GM19043 (cell line): ENCODE data around the gene YPEL1.
"Not testable (repeated sequence)": the region's sequence is repeated elsewhere in the genome, so short reads cannot be mapped to it uniquely, and the experiment has no call there.

Source experiments
- ATAC-seq: cut with Tn5 transposase; IDR thresholded peaks from one replicate; pipeline ENCODE4 v1.9.1; 2021; ENCODE audit warnings: low read depth; ENCODE audit not compliant: unreplicated experiment

YPEL1 gene

DNA sequence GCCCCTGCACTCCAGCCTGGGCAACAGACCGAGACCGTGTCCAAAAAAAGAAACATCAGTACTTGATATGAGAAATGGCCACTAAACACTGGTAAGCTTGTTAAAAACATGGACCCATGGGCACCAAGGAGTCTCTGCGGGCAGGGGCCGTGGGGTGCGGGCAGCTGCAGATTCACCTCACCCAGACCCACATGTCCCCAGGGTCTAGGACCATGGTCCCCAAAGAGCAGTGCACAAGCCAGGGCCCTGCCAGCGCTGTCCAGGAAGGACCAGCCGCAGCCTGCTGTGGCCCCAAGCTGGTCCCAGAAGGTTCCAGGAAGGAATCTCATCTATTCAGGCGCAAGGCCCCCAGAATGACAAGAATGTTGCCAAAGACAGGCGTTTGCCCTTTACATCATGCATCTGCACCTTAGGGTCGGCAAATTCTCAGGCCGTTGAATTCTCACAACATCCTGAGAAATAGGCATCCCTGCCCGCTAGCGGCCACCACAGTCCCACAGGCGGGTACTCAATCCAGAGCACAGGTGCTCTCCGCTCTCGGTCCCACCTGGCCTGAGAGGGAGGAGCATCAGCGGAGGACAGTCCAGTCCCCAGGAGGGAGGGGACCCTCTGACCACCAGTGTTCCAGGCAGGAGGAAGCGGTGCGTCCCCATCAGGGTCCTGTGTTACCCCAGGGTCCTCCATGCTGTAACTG is 9.5 kb downstream of the YPEL1 start:
- no peak for ATAC-seq

DNA sequence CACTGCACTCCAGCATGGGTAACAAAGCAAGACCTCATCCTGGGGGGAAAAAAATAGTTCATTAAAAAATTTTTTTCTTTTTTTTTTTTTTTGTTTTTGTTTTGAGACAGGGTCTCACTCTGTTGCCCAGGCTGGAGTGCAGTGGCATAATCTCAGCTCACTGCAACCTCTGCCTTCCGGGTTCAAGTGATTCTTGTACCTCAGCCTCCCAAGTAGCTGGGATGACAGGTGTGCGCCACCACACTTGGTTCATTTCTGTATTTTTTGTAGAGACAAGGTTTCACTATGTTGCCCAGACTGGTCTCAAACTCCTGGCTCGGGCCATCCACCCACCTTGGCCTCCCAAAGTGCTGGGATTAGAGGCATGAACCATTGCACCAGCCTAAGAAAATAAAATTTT is 11.1 kb downstream of the YPEL1 start:
- ATAC-seq, result not testable (repeated sequence)

DNA sequence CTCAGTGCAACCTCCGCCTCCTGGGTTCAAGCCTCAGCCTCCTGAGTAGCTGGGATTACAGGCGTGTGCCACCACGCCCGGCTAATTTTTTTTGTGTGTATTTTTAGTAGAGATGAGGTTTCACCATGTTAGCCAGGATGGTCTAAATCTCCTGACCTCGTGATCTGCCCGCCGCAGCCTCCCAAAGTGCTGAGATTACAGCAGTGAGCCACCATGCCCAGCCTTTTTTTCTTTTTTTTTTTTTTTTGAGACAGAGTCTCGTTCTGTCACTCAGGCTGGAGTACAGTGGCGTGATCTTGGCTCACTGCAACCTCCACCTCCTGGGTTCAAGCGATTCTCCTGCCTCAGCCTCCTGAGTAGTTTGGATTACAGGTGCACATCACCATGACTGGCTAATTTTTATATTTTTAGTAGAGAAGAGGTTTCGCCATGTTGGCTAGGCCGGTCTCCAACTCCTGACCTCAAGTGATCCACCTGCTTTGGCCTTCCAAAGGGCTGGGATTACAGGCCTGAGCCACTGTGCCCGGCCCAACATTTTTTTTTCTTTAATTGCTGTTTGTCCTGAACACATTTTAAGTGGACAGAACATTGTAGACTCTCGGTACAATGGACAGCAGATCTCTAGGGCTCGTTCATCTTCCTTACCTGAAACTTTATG is 14.3 kb downstream of the YPEL1 start:
- not testable (repeated sequence) for ATAC-seq

DNA sequence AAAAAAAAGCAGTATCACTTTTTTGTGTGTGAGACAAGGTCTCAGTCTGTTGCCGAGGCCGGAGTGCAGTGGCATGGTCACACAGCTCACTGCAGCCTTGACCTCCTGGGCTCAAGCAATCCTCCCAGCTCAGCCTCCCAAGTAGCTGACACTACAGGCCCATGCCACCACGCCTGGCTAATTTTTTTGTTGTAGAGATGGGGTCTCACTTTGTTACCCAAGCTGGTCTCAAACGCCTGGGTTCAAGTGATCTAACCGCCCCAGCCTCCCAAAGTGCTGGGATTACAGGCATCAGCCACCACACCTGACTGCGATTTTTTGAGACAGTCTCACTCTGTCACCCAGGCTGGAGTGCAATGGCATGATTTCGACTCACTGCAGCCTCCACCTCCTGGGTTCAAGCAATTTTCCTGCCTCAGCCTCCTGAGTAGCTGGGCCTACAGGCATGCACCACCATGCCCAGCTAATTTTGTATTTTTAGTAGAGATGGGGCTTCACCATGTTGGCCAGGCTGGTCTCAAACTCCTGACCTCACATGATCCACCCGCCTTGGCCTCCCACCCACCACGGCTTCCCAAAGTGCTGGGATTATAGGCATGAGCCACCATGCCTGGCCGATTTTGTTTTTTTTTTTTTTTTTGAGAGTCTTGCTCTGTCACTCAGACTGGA is 15.3 kb downstream of the YPEL1 start:
- not testable (repeated sequence) for ATAC-seq

DNA sequence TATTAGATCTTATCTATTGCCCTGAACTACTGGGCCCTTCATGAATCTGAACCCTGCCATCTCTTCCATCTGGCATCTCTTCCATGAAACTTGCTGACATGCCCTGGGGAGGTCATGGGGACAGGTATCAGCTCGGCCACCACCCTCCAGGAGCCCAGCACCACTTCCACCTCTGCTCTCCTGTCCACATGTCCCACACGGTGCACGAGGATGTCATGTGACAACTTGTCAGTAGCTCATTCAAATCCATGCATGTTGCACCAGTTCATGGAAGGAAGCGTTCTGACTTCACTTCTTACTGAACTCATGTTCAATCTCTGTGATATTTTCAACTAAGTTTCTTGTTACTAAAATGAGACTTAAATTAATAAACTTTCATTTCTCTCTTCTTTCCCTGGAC is 16.6 kb downstream of the YPEL1 start:
- no peak for ATAC-seq

DNA sequence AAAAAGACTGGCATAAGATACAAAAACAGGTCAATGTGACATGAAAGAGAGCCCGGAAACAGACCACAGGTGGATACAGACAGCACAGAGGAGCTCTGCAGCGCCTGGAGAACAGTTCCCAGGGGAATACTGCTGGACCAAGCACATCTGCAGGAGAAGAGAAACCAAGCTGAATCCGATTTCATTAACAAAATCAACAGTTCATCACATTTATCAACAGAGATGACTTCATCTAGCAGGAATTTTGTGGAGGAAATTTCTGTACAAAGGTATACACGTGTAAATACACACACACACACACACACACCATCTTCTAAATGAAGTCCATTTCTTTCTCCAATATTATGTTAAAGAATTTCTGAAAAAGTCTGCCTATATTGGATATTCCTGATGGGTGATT is 17.1 kb downstream of the YPEL1 start:
- no peak for ATAC-seq

DNA sequence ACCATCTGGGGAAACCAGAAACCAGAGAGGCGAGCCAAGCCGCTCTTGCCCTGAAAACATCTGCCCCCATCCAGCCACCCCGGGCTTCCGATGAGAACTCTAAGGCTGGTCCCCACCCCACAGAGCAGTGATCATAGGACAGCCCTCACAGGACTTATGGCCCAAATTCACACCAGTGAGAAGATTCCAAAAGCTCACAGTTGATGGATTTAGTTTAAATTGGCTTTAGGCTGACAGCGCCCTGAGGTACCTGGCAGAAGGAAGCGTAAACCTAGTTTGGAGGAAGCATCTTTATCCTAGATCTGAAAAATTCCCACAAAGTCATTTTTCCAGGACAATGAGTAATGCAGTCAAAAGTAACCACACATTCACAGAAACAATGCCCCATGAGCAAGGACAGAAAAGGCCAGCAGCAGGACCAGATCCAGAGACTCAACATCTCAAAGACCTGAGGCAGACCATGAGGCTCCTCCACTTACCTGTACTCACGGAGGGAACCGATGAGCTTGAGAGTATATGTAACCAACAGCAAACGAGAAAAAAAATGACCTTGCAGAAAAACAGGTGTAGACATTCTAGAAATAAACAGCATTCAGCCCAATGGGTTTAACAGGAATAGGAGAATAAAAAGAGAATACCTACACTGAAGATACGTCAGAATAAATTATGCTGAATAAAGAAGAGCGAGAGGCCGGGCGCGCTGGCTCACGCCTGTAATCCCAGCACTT is 19.0 kb downstream of the YPEL1 start:
- not testable (repeated sequence) for ATAC-seq

DNA sequence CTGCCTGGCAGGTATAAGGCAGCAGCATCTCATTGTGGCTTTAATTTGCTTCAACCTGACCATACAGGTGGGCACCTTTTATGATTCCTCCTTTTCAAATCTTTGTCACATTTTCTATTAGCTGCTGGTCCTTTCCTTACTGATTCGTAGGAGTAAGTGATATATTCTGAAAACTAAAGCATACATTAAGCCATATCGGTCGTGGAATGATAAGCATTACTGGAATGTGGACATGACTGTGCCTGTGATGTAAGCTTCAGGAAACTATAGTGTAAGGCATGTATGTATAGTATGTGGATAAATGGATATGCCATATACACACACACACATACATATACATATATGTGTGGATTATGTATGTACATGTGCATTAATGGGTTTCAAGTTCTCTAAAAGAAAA is 20.8 kb downstream of the YPEL1 start:
- ATAC-seq, result no peak

DNA sequence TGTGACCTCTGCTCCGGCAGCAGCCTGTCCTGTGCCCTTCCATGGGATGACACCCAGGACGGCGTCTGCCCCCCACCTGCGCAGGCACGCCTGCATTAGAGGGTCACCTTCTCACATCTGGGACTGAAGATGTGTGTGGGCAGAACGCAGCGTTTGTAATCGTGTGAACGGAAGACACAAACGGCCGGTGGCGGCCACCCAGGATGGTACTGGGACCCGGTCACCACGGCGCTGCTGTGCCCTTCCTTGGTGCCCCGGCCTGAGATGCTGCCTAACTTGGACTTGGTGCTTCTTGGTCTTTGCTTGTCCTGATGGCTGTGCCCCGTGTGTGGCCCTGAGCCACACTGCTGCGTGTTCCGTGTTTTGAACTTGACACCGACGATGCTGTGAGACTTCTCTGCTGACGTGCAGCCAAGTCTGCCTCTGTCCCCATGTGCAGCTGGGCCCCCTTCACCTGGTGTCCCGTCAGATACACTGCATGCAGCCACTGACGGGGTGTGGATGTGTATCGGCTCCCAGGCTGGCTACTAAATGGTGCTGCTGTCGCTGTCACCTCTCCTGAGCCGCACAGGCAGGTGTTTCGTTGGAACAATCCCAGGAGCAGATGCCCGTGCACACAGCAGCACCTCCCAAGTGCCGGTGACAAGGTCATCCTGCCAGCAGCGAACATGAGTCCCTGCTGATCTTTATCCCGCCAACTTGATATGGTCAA is 21.4 kb downstream of the YPEL1 start:
- no peak for ATAC-seq

DNA sequence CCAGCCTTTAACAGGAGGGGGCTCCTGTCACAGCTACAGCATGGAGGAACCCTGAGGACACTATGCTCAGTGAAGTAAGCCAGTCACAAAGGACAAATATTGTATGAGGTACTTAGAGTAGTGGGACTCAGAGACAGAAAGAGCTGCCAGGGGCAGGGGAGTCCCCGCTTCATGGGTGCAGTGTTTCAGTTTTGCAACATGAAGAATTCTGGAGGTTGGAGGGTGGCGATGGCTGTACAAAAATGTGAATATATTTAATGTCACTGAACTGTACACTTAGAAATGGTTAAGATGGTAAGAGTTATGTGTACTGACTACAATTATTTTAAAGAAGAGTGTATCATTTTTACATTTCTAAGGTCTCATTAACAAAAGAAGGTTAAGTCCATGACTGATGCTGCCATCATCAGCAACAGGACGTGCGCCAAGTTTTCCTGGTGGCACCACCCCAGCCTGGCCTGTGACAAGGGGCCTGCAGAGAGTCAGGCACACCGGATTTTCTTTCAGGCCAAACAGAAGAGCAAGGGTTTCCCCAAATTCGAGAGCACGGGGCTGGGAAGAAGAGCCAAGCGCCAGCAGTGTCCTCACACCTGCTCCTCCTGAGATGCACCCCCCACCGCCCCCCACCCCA is 22.1 kb downstream of the YPEL1 start:
- no peak for ATAC-seq

DNA sequence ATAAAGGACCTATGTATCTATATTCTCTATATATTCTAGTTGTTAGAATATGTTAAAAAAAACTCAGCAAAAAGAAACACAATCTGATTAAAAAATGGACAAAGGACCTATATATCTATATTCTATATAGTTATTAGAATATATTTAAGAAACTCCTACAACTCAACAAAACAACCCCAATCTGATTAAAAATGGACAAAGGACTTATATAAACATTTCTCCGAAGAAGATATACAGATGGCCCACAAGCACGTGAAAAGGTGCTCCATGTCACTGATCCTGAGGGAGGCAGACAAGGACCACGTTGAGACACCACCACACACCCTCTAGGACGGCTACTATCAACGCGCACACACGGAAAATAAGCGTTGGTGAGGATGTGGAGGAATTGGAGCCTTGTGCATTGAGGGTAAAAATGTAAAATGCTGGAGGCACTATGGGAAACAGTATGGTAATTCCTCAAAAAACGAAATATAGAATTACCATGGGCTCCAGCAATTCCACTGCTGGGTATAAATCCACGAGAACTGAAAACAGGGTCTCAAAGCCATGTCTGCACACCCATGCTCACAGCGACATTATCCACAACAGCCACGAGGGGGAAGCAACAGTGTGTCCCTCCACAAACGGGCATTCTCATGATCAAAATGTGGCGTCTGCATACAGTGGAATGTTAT is 22.7 kb downstream of the YPEL1 start:
- no peak for ATAC-seq

DNA sequence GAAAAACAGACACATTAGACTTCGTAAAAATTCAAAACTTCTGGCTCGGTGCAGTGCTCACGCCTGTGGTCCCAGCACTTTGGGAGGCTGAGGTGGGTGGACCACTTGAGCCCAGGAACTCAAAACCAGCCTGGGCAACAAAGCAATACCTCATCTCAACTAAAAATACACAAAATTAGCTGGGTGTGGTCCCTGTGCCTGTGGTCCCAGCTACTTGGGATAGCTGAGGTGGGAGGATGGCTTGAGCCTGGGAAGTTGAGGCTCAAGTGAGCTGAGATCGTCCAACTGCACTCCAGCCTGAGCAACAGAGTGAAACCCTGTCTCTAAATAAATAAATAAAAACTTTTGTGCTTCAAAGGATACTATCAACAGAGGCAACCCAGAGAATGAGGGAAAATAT is 23.7 kb downstream of the YPEL1 start:
- no peak for ATAC-seq

DNA sequence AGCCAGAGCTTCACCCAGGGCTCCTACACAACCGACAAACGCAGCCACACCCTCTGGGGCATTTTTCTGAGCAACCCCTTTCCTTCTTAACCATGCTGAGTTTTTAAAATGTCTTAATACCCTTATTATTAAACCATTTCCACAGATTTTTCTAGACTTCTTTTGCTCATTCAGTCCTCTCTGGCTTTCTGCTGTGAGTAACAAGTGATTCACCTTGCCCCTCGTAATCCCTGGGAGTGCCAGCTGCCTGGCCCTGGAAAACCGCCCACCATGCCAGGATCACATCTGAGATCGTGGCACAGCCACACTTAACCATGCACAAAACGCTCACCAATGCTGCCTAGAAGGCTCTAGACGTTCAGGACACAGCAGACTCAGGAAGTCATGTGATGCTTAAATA is 25.4 kb downstream of the YPEL1 start:
- ATAC-seq, result no peak

DNA sequence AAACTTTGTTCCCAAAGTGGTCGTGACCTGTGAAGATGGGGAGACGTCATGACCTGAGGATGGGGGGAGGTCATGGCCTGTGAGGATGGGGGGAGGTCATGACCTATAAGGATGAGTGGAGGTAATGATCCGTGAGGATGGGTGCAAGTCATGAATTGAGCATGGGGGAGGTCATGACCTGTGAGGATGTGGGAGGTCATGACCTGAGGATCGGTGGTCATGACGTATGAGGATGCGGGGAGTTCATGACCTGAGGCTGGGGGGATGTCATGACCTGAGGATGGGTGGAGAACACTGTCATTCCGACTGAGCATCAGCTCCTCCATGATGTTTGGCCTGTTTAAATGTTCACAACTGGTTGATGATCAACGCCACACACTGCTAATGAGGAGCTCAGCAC is 25.9 kb downstream of the YPEL1 start:
- no peak for ATAC-seq

DNA sequence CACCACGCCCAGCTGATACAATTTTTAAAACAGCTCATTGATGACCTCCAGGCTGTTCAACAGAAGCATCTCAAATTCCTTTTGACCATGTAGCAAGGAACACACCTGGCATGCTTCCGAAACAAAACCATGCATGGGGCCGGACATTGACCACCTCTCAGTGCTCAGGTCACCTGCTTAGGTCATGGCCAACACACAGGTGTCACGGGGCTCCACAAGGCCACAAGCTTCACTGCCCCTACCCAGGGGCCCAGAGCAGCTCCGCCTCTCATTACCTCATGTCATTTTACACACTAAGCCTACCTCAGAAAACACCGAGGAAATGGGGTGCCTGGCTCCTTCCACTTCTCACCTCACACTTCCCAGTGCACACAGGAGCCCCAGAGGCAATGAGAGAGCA is 26.6 kb downstream of the YPEL1 start:
- ATAC-seq, result no peak

DNA sequence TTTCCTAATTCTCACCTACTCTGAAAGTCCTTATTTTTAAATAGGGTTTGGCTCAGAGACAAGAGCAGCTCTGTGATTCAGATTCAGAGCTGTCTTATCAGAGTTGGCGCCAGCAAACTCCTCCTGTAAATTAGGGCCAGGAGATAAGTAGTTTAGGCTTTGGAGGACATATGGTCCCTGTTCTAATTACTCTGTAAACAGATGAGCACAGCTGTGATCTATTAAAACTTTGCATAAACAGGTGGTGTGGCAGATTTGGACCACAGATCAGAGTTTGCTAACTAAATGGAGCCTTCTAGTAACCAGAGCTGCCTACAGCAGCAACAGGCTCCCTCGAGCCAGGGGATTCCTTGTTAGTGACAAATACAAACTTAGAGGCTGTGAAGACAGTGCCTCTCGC is 27.9 kb downstream of the YPEL1 start:
- no peak for ATAC-seq

DNA sequence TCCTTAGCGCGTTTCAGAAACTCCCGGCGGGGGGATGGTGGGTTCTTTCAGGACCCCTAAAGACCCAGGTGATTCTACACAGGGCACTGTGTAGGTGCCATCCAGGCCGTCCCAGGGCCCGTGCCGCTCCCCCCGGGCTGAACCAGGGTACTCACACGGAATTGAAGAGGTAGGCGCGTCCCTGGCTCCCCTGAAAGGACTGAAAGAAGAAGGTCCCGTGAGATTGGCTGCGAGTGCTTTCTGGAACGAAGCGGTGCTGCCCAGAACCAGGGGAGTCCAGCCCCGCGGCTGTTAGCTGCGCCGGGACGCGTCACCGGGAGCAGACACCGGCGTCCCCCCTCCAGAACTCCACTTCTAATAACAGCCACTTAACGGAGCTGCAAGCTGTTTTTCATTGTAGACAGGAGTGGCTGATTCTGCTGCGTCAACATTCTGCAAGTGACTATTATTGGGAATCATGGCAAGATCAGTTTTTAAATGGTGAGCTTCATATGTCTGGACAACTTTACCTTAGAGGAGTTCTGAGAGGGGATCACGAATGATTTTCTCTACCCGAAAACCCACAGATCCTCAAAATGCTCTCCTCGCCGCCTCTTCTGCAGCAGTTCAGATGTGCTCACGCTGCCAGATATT is 31.8 kb downstream of the YPEL1 start:
- ATAC-seq, result no peak

DNA sequence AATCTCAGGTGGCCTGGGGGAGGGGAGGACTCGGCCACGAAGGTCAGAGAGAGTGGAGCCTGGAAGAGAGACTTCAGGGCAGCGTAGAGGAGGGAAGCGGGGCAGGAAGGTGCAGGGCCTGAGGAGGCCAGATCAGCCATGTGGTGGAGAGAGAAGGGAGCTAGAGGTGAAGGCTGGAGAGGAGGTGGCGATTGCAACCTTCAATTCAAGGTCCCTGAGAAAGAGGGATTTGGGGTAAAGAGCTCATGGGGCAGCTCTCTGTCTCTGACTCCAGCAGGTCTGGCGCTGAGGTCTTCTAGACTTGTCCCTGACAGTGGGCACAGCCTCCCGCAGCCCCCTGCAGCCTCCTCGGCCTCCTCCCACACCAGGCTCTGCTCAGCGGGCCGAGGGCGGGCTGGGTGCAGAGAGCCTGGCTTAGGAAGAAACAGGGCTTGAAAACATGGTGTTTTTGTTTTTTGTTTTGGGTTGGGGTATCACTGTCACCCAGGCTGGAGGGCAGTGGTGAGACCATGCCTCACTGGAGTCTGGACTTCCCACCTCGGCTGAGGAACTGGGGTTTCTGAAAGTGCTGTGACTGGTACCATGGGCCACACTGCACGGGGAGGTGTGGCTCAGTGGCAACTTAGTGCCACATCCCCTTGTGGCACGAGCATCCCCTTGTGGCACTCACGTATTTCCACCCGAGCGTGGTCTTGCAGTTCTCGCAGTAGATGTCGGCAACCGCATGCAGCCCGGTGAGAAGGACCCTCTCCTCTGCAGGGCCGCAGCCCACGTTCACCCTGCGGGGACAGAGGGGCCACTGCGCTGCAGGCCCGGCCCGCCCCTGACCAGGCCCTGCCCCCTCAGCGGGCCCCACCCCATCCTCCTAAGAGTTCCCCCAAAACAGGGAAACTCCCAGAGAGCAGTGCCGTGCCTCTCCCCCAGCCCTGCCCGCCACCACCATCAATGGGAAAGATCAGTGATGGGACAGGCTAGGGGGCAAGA is 32.6 kb downstream of the YPEL1 start:
- ATAC-seq, result no peak
